K562 (cell line): ENCODE results near the gene TAPBPL. TPM values are rescaled to one million over a fixed set of nuclear protein-coding genes. Genes with fewer than 3 reads are reported as not detected.

ENCODE experiments used
- KLF10 ChIP-seq: fragments of 250-450 bp; sonication (Bioruptor Pico); IDR thresholded peaks from 2 replicates; pipeline ENCODE4 v1.6.1; 2021; ENCODE audit warnings: matching md5 sums
- L3MBTL2 ChIP-seq: fragments of 450-650 bp; IDR thresholded peaks from 2 replicates; pipeline ENCODE4 v1.6.1; 2016; ENCODE audit warnings: mild to moderate bottlenecking, moderate library complexity
- LARP7 ChIP-seq: fragments of 450-650 bp; IDR thresholded peaks from 2 replicates; pipeline ENCODE4 v1.6.1; 2016
- MYNN ChIP-seq, 2 experiments: sonication (generic); formaldehyde crosslinking in 1 of 2; IDR thresholded peaks; 2 replicates each; pipeline versions ENCODE4 v1.5.0 to v1.6.1; 2016 to 2020; ENCODE audit warnings: antibody characterized with exemption in 1 of 2, missing genetic modification reagents in 1 of 2
- PRMT5 ChIP-seq: sonication (generic); formaldehyde crosslinking; IDR thresholded peaks from 2 replicates; pipeline ENCODE4 v1.5.0; 2020; ENCODE audit warnings: missing genetic modification reagents
- RBM22 ChIP-seq: fragments of 200-400 bp; formaldehyde crosslinking; IDR thresholded peaks from 2 replicates; pipeline ENCODE4 v1.6.1; 2018; ENCODE audit warnings: low read length, low read depth; ENCODE audit not compliant: poor library complexity, severe bottlenecking
- TAF7 ChIP-seq: fragments of 450-650 bp; IDR thresholded peaks from 2 replicates; pipeline ENCODE4 v1.6.1; 2016; ENCODE audit warnings: missing genetic modification characterization, missing compliant biosample characterization
- ZBTB9 ChIP-seq: fragments of 450-650 bp; formaldehyde crosslinking; IDR thresholded peaks from 2 replicates; pipeline ENCODE4 v1.4.0; 2020; ENCODE audit warnings: mild to moderate bottlenecking, moderate library complexity
- ZFX ChIP-seq: sonication (generic); formaldehyde crosslinking; IDR thresholded peaks from 2 replicates; pipeline ENCODE4 v1.8.0; 2022; ENCODE audit warnings: mild to moderate bottlenecking, missing genetic modification reagents, moderate library complexity
- ZNF551 ChIP-seq: fragments of 250-450 bp; sonication (Bioruptor Pico); IDR thresholded peaks from 2 replicates; pipeline ENCODE4 v1.5.0; 2021; ENCODE audit warnings: mild to moderate bottlenecking, moderate library complexity
- polyA plus RNA-seq, 8 experiments: library from polyadenylated mRNA; depleted of rRNA in 4 of 8; stranded (reverse) in 5 of 8; unstranded in 3 of 8; fragments of >200 nt; fragmentation: Nextera tagmentation in 2 of 8; fragmentation: Illumina TruSeq in 1 of 8; extraction: Ambion mirVana in 2 of 8; extraction: Trizol in 1 of 8; gene quantifications; 2 replicates each; pipeline versions ENCODE4 v1.2.1 to v1.2.3, GENCODE V29; 2011 to 2014; ENCODE audit warnings: inconsistent platforms in 1 of 8, missing spikeins in 1 of 8
- total RNA-seq, 7 experiments: library from RNA; depleted of rRNA in 6 of 7; stranded (reverse); fragments of >200 nt in 6 of 7; fragmentation: Illumina TruSeq in 2 of 7; extraction: Trizol in 2 of 7; gene quantifications; 2 replicates each; pipeline versions ENCODE4 v1.2.1 to v1.2.3, GENCODE V29; 2011 to 2021; ENCODE audit warnings: low replicate concordance in 1 of 7
- TF ChIP-seq, protein P1 (sequence below): fragments of 450-650 bp; IDR thresholded peaks from 2 replicates; pipeline ENCODE4 v1.6.1; 2016; ENCODE audit warnings: low read depth
- TF ChIP-seq, protein P2 (sequence below): fragments of 250-450 bp; sonication (Bioruptor Pico); IDR thresholded peaks from 2 replicates; pipeline ENCODE4 v1.4.0; 2020

The TAPBPL gene
- total and polyA plus RNA-seq, 9 of the 15 experiments (the other 6 are each of a cell fraction or from before 2014, with no cell fraction given): 0.29 to 1.6 (median 0.45) TPM

GRCh38 chr12:6470375-6471163 is 18.7 kb downstream of the TAPBPL start, which contains the start of gene VAMP1 (continued):
- TF ChIP-seq, protein P1, sequence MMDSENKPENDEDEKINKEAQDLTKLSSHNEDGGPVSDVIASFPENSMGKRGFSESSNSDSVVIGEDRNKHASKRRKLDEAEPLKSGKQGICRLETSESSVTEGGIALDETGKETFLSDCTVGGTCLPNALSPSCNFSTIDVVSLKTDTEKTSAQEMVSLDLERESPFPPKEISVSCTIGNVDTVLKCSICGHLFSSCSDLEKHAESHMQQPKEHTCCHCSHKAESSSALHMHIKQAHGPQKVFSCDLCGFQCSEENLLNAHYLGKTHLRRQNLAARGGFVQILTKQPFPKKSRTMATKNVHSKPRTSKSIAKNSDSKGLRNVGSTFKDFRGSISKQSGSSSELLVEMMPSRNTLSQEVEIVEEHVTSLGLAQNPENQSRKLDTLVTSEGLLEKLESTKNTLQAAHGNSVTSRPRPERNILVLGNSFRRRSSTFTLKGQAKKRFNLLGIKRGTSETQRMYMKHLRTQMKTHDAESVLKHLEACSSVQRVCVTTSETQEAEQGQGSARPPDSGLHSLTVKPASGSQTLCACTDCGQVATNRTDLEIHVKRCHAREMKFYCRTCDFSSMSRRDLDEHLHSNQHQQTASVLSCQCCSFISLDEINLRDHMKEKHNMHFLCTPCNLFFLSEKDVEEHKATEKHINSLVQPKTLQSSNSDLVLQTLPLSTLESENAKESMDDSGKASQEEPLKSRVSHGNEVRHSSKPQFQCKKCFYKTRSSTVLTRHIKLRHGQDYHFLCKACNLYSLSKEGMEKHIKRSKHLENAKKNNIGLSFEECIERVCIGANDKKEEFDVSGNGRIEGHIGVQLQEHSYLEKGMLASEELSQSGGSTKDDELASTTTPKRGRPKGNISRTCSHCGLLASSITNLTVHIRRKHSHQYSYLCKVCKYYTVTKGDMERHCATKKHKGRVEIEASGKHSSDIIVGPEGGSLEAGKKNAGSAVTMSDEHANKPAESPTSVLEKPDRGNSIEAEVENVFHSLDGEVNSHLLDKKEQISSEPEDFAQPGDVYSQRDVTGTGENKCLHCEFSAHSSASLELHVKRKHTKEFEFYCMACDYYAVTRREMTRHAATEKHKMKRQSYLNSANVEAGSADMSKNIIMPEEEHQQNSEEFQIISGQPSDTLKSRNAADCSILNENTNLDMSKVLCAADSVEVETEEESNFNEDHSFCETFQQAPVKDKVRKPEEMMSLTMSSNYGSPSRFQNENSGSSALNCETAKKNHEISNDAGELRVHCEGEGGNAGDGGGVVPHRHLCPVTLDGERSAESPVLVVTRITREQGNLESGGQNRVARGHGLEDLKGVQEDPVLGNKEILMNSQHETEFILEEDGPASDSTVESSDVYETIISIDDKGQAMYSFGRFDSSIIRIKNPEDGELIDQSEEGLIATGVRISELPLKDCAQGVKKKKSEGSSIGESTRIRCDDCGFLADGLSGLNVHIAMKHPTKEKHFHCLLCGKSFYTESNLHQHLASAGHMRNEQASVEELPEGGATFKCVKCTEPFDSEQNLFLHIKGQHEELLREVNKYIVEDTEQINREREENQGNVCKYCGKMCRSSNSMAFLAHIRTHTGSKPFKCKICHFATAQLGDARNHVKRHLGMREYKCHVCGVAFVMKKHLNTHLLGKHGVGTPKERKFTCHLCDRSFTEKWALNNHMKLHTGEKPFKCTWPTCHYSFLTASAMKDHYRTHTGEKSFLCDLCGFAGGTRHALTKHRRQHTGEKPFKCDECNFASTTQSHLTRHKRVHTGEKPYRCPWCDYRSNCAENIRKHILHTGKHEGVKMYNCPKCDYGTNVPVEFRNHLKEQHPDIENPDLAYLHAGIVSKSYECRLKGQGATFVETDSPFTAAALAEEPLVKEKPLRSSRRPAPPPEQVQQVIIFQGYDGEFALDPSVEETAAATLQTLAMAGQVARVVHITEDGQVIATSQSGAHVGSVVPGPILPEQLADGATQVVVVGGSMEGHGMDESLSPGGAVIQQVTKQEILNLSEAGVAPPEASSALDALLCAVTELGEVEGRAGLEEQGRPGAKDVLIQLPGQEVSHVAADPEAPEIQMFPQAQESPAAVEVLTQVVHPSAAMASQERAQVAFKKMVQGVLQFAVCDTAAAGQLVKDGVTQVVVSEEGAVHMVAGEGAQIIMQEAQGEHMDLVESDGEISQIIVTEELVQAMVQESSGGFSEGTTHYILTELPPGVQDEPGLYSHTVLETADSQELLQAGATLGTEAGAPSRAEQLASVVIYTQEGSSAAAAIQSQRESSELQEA: no peak
- no peak; the same call in 1 of the 2 replicates for TF ChIP-seq L3MBTL2
- no peak for TF ChIP-seq LARP7
- TF ChIP-seq RBM22: no peak
- TF ChIP-seq MYNN (IDR thresholded peaks at IDR 0.05): no peak
- no peak for TF ChIP-seq MYNN (CRISPR knock-in tag; IDR thresholded peaks at IDR 0.05)
- TF ChIP-seq PRMT5 (CRISPR knock-in tag): no peak
- no peak for TF ChIP-seq ZNF551 (CRISPR knock-in tag)
- TF ChIP-seq ZFX: peak; percentile 67
- TF ChIP-seq KLF10: no peak
- TF ChIP-seq, protein P2, sequence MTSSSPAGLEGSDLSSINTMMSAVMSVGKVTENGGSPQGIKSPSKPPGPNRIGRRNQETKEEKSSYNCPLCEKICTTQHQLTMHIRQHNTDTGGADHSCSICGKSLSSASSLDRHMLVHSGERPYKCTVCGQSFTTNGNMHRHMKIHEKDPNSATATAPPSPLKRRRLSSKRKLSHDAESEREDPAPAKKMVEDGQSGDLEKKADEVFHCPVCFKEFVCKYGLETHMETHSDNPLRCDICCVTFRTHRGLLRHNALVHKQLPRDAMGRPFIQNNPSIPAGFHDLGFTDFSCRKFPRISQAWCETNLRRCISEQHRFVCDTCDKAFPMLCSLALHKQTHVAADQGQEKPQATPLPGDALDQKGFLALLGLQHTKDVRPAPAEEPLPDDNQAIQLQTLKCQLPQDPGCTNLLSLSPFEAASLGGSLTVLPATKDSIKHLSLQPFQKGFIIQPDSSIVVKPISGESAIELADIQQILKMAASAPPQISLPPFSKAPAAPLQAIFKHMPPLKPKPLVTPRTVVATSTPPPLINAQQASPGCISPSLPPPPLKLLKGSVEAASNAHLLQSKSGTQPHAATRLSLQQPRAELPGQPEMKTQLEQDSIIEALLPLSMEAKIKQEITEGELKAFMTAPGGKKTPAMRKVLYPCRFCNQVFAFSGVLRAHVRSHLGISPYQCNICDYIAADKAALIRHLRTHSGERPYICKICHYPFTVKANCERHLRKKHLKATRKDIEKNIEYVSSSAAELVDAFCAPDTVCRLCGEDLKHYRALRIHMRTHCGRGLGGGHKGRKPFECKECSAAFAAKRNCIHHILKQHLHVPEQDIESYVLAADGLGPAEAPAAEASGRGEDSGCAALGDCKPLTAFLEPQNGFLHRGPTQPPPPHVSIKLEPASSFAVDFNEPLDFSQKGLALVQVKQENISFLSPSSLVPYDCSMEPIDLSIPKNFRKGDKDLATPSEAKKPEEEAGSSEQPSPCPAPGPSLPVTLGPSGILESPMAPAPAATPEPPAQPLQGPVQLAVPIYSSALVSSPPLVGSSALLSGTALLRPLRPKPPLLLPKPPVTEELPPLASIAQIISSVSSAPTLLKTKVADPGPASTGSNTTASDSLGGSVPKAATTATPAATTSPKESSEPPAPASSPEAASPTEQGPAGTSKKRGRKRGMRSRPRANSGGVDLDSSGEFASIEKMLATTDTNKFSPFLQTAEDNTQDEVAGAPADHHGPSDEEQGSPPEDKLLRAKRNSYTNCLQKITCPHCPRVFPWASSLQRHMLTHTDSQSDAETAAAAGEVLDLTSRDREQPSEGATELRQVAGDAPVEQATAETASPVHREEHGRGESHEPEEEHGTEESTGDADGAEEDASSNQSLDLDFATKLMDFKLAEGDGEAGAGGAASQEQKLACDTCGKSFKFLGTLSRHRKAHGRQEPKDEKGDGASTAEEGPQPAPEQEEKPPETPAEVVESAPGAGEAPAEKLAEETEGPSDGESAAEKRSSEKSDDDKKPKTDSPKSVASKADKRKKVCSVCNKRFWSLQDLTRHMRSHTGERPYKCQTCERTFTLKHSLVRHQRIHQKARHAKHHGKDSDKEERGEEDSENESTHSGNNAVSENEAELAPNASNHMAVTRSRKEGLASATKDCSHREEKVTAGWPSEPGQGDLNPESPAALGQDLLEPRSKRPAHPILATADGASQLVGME (CRISPR knock-in tag): no peak
- TF ChIP-seq ZBTB9: peak; percentile 15; the same call in 1 of the 2 replicates
- peak; percentile 78 for TF ChIP-seq TAF7
